Kidney epithelial cell (primary cell): ENCODE data around the gene CRYZL1. TPM values are rescaled to one million over a fixed set of nuclear protein-coding genes. Genes with fewer than 3 reads are reported as not detected.

Source experiments
- DNase-seq: peaks from one replicate; pipeline ENCODE4 v3.0.0-alpha.2; 2010; ENCODE audit warnings: low read depth
- H3K27me3 ChIP-seq: 2 replicates; pipeline ENCODE4 v1.6.0; 2011; ENCODE audit warnings: low read length; ENCODE audit not compliant: control insufficient read depth, insufficient read depth
- H3K36me3 ChIP-seq: 2 replicates; pipeline ENCODE4 v1.5.1; 2011; ENCODE audit warnings: low read length; ENCODE audit not compliant: control insufficient read depth, insufficient read depth
- H3K4me3 ChIP-seq: 2 replicates; pipeline ENCODE4 v1.5.1; 2011; ENCODE audit warnings: low read depth, mild to moderate bottlenecking, control low read depth, low read length
- total RNA-seq: library from RNA; depleted of rRNA; stranded (reverse); fragments of >200 nt; gene quantifications from 2 replicates; pipeline ENCODE4 v1.2.3, GENCODE V29; 2015
- TF ChIP-seq, protein P1 (sequence below): IDR thresholded peaks from 2 replicates; pipeline ENCODE4 v1.5.1; 2011; ENCODE audit warnings: mild to moderate bottlenecking, moderate library complexity, low read length, control low read depth, inconsistent platforms; ENCODE audit not compliant: insufficient read depth, poor library complexity, severe bottlenecking

Gene CRYZL1
- total RNA-seq, 1 donor from 2014 or later = 12.6 TPM

DNA sequence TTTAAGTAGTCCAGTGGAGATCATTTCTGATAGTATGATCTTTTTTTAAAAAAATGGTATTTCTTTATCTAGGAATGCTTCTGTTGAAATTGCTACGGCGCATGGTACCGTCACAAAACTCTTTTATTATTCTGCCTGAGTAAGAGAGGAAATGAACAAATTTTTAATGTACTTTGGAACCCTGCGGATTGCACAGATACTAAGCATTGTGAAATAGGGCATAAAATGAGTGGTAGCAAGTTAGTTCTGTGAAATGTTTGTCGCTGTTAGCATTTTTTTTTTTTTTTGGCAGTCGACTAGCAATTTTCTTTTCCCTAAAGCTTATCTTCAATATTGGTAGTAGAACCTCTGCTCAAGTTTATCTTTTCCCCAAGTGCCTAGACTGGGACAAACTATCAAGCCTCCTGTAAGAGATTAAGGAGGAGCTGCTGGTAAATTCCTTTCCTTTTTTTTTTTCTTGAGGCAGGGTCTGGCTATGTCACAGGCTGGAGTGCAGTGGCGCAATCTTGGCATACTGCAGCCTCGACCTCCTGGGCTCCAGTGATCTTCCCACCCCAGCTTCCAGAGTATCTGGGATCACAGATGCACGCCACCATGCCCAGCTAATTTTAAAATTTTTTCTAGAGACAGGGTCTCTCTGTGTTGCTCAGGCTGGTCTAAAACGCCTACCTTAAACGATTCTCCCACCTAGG is 3.0 kb upstream of the CRYZL1 start:
- no peaks in the 10 kb centered on the region for H3K36me3 ChIP-seq
- peak overlapping the region; percentile 20 for H3K4me3 ChIP-seq
- H3K27me3 ChIP-seq = no peaks in the 10 kb centered on the region
- TF ChIP-seq, protein P1, sequence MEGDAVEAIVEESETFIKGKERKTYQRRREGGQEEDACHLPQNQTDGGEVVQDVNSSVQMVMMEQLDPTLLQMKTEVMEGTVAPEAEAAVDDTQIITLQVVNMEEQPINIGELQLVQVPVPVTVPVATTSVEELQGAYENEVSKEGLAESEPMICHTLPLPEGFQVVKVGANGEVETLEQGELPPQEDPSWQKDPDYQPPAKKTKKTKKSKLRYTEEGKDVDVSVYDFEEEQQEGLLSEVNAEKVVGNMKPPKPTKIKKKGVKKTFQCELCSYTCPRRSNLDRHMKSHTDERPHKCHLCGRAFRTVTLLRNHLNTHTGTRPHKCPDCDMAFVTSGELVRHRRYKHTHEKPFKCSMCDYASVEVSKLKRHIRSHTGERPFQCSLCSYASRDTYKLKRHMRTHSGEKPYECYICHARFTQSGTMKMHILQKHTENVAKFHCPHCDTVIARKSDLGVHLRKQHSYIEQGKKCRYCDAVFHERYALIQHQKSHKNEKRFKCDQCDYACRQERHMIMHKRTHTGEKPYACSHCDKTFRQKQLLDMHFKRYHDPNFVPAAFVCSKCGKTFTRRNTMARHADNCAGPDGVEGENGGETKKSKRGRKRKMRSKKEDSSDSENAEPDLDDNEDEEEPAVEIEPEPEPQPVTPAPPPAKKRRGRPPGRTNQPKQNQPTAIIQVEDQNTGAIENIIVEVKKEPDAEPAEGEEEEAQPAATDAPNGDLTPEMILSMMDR = no peak
- no peak for DNase-seq

DNA sequence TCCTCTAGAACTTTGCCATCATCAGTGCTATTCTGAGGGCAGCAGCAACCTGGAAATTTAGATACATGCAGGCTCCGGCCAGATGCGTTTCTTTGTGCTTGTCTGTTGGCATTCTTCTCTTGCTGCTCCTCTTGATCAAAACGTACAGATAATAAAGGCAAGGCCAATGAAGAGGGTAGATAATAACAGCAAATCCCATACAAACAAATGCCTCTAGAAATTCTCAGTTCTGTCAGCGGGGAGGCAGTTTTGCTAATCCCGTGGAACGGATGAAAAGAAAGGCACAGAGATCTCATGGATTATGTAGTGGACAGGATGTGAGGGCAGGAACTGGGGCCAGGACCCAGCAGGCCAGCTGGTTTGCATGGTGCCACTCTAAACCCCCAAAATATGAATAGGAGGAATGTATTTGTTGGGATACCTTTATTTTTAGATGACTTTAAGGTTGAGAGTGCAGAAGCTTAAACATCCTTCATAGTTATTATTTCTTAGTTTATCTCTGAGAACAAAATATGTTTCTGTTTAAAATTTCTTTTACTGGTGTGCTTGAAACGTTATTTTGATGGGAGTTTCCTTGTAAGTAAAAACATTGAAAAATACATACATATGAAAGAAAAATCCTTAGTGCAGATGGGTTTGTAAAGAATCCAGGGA is 2.2 kb upstream of the CRYZL1 start:
- H3K36me3 ChIP-seq = no peaks in the 10 kb centered on the region
- peak overlapping the region; percentile 74 for H3K4me3 ChIP-seq
- no peak for DNase-seq
- no peaks in the 10 kb centered on the region for H3K27me3 ChIP-seq
- TF ChIP-seq, protein P1 = no peak

DNA sequence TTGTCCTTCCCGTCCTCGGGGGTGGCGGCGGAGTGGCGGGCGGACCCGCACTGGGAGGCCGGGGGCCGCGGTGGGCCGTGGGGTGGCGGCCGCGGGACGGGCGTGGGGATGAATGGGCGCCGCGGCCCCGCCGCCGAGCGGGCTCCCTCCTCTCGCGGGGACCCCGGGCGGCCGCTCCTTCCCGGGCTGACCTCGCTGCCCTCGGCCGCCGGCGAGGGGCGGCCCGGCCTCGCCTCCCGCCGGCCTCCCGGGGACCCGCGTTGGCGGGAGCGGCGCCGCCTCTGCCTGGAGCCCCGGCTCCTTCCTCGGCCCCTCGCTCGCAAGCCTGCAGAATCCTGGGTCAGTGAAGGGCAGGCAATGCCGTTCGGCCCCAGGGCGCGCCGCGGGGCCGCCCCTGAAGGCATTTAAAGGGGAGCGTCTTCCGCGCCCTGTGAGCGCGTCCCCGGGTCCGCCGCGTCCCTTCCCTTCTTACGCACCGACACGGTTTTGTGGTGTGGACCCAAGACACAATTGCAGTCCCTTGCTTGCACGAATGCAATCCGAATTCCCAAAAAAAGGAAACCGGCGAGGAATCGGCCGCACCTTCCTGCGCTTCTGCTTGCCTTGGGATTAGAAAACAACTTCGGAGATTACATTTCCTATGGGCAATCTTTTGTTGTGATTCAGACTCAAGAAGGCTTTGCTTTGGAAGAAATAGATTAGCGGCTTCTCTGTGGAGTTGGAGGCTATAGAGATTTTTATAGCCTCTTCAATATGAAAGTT is 1.5 kb upstream of the CRYZL1 start:
- no peaks in the 10 kb centered on the region for H3K36me3 ChIP-seq
- no peak for DNase-seq
- H3K4me3 ChIP-seq = peak overlapping the region; percentile 74
- no peaks in the 10 kb centered on the region for H3K27me3 ChIP-seq
- TF ChIP-seq, protein P1 = no peak

DNA sequence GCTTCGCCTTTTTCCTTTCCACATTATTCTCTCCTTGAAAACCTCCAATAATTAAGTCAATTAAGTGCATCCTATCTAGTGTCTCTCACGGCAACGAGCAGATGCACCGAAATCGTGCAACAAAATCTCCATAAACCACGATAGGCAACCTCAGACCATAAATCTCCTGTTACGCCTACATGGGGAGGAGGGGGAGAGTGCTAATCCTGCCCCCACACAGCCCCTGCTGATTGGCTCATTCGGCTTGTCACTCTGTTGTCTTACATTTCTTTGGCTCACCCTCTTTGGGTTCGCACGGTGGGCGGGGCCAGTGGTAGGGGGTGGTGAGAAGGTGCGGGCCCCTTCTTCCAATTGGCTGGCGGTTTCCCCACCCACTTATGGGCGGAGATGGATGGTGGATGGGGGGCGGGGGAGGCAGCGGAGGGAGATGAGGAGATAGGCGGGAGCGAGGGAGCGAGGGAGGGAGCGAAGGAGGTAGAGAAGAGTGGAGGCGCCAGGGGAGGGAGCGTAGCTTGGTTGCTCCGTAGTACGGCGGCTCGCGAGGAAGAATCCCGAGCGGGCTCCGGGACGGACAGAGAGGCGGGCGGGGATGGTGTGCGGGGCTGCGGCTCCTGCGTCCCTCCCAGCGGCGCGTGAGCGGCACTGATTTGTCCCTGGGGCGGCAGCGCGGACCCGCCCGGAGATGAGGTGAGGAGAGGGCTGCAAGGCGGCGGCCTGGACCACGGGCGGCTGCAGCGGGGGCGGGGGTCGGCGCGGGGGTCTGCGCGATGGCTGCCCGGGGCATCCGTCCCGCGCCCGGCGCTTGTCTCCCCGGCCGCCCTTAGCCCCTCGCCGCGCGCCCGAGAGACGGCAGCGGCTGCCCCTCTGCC is 720 bp upstream of the CRYZL1 start, which contains the start of gene ITSN1:
Gene ITSN1 (plus strand): TSS at position 475 of the 869 bp plus-strand sequence. CDS start 76,328 bp downstream, outside the sequence.
- Histone ChIP-seq H3K27me3 (no peaks in the 10 kb centered on the region), H3K36me3 (no peaks in the 10 kb centered on the region), H3K4me3 (peak within 1 kb of the TSS; percentile 74)
- DNase-seq = peak; percentile 94
- TF ChIP-seq, protein P1 = no peak

DNA sequence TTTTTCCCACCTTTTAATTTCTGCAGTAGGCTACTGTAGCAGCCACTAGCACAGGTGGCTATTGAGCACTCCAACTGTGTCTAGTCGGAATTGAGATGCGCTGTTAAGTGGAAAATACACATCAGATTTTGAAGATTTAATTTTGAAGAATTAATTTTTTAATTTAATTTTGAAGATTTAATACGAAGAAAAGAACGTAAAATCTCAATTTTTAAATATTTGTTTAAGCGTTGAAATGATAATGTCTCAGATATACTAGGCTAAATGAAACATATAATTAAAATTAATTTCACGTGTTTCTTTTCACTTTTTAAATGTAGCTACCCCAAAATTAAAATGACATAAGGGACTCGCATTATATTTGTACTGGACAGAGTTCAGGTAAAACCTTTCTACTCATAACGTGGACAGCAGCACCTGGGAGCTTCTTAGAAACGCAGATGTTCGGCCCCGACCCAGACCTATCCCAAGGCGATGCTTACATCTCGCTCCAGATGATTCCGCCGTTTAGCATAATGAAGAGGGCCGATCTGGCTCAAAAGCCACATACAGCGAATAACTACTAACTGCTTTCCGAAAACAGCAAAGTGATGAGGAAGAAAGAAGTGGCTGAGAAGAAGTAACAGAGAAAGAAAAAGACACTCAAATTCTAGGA is 717 bp downstream of the CRYZL1 start:
- Histone ChIP-seq H3K36me3 (no peaks in the 10 kb centered on the region), H3K27me3 (no peaks in the 10 kb centered on the region), H3K4me3 (peak overlapping the region; percentile 62)
- no peak for DNase-seq
- TF ChIP-seq, protein P1 = no peak
